SHP77 (cell line): ENCODE measurements around the gene ENKUR.

Experiments
- DNase-seq, 2 experiments: peaks; one replicate each; lab custom pipeline; 2025; lab: John Stamatoyannopoulos, UW

Gene ENKUR

DNA sequence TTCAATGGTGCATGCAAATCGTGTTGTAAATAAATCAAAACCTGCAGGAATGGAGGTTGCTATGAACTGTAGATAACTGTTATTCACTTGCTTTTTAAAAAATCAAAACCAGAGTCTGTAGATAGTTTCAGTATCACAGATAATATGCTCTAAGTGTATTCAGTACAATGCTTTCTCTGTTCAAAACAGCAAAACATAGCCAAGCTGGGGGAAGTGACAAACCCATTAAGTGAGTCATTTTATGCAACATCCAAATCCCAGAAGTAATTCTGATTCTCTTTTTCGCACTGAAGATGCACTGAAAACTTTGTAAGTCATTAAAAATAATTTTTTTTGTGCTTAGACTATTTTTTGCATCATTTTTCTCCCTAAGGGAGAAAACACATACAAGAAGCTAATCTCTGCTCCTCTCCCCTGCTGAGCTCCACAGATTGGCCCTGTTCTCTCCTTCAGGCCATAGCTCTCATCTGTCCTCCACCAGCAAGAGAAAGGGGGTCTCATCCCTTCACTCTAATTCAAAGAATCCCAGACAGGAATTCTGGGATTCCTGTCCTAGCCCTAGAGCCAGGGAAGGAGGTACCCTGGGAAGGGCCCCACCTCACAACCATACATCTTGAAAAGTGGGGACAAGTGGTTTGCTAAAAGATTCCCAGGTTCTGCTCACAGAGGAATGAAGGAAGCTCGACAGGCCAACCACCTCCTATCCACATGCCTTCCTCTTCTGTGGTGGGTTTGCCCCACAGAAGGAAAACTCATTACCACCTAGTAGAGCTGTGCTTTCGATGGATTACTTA lies 68.5 kb downstream of the ENKUR start:
- no peak for DNase-seq

DNA sequence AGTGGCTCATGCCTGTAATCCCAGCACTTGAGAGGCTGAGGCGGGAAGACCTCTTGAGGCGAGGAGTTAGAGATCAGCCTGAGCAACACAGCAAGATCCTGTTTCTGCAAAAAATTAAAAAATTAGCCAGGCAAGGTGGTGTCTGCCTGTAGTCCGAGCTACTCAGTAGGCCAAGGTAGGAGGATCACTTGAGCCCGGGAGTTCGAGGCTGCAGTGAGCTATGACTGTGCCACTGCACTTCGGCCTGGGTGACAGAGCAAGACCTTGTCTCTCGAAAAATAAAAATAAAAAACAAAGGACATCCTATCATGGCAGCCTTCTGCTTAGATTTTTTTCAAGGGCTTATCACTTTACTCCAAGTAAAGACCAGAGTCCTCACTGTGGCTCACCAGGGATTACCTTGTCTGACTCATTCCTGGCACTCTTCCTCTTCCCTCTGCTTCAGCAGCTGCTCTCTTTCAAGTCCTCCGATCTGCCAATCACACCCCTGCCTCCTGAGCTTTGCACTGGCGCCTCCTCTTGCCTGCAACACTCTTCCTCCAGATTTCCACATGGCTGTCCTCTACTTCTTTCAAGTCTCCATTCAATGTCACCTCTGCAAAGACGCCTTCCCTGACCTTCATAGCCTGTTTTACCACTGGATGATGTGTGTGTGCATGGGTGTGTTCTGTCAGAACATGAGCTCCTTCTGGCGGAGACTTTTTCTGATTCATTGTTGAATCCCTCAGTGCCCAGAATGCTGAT lies 71.3 kb downstream of the ENKUR start:
- DNase-seq, result peak in 1 of 2 experiments; percentile 8

DNA sequence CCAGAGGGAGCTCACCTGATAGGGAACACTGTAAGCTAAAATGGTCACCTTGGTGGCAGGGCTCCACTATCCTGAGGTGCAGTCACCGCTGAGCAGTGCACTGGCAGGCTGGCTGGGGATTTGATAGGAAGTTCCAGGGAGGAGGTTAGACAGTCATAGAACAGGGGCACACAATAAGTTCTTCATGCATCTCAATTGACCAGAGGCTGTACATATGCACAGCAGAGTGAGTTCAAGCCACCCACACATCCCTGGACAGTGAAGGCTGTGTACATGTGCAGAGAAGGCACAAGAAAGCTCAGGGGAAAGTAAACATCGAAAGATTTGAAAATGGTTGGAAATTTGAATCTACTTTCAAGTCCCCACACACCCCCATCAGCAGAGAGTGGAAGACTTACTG lies 77.4 kb downstream of the ENKUR start:
- DNase-seq, result no peak

DNA sequence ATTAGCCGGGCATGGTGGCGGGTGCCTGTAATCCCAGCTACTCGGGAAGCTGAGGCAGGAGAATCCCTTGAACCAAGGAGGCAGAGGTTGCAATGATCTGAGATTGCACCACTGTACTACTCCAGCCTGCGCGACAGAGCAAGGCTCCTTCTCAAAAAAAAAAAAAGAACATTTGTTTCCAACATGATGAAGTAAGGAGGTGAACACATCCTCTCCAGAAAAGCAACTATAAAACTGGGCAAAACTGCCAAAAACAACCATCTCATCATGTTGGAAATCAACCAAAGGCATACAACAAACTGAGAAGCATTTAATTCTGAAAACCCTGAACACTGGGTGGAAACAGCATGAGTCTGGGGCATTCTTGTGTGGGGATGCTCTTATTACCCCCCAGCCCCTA lies 77.9 kb downstream of the ENKUR start:
- no peak for DNase-seq

DNA sequence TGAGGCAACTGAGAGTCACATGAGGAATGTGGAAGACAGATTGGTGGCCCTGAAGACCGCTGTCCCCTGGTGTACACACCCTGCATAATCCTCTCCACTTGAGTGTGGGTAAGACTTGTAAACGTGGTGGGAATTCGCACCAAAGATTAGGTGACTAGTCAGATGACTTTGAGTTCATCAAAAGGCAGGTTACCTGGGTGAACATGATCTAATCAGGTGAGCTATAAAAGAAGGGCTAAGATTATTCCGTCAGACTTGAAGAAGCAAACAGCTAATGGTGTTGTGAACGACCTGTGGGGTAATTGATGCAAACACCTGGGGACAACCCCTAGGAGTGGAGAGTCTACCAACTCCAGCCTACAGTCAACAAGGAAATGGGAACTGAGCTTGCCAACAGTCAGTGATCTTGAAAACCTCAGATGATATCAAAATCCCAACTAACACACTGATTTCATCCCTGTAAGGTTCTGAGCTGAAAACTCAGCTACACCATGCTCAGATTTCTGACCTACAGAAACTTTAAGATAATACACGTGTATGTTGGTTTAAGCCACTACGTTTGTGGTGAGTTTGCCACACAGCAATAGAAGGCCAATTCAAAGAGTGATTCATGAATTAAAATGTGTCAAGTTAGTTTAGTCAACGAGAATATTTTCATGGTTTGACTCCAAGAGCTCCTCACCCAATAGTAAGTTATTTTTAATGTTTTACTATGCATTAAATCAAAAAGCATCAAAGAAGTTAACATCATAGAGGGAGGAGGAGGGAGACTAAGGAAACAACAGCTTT lies 80.3 kb downstream of the ENKUR start:
- DNase-seq, result no peak
